ENCODE results near the gene UBC.
"Not testable (repeated sequence)": the region's sequence is repeated elsewhere in the genome, so short reads cannot be mapped to it uniquely, and the experiment has no call there.

Gene UBC

GRCh38 chr12:124884587-124885438 is 29.6 kb downstream of the UBC start:
- no peak for DNase-seq (ENCODE audit: low read depth in 1 of 2, low spot score in 1 of 2)

GRCh38 chr12:124883263-124884130 is 31.0 kb downstream of the UBC start:
- no peak for DNase-seq (ENCODE audit: low read depth in 1 of 2, low spot score in 1 of 2)

- no peak for DNase-seq (ENCODE audit: low read depth in 1 of 2, low spot score in 1 of 2)
These were observed 33.3 kb downstream of the UBC start for GRCh38 chr12:124881123-124881522.

GRCh38 chr12:124880335-124880734 is 34.1 kb downstream of the UBC start:
- not testable (repeated sequence) for DNase-seq (ENCODE audit: low read depth in 1 of 2, low spot score in 1 of 2)

GRCh38 chr12:124878795-124879516 is 35.5 kb downstream of the UBC start:
- DNase-seq (ENCODE audit: low read depth in 1 of 2, low spot score in 1 of 2): no peak

- no peak for DNase-seq (ENCODE audit: low read depth in 1 of 2, low spot score in 1 of 2)
These were observed 37.0 kb downstream of the UBC start for GRCh38 chr12:124877423-124877822.

GRCh38 chr12:124876171-124876570 is 38.3 kb downstream of the UBC start:
- DNase-seq (ENCODE audit: low read depth in 1 of 2, low spot score in 1 of 2): no peak

GRCh38 chr12:124875803-124876132 is 38.7 kb downstream of the UBC start:
- DNase-seq (ENCODE audit: low read depth in 1 of 2, low spot score in 1 of 2): no peak

GRCh38 chr12:124874988-124875802 is 39.3 kb downstream of the UBC start:
- no peak for DNase-seq (ENCODE audit: low read depth in 1 of 2, low spot score in 1 of 2)

- DNase-seq (ENCODE audit: low read depth in 1 of 2, low spot score in 1 of 2): no peak
These were observed 40.3 kb downstream of the UBC start for GRCh38 chr12:124874188-124874587.

GRCh38 chr12:124872068-124872719 is 42.3 kb downstream of the UBC start:
- no peak for DNase-seq (ENCODE audit: low read depth in 1 of 2, low spot score in 1 of 2)

GRCh38 chr12:124871297-124871696 is 43.2 kb downstream of the UBC start:
- no peak for DNase-seq (ENCODE audit: low read depth in 1 of 2, low spot score in 1 of 2)

GRCh38 chr12:124870515-124870914 is 43.9 kb downstream of the UBC start:
- no peak for DNase-seq (ENCODE audit: low read depth in 1 of 2, low spot score in 1 of 2)

GRCh38 chr12:124869059-124869665 is 45.3 kb downstream of the UBC start:
- no peak for DNase-seq (ENCODE audit: low read depth in 1 of 2, low spot score in 1 of 2)

- DNase-seq (ENCODE audit: low read depth in 1 of 2, low spot score in 1 of 2): no peak
These were observed 46.0 kb downstream of the UBC start for GRCh38 chr12:124868252-124869058.

- no peak for DNase-seq (ENCODE audit: low read depth in 1 of 2, low spot score in 1 of 2)
These were observed 47.0 kb downstream of the UBC start for GRCh38 chr12:124867401-124867930.

- no peak for DNase-seq (ENCODE audit: low read depth in 1 of 2, low spot score in 1 of 2)
These were observed 47.5 kb downstream of the UBC start for GRCh38 chr12:124866883-124867400.

GRCh38 chr12:124866195-124866882 is 48.1 kb downstream of the UBC start:
- no peak for DNase-seq (ENCODE audit: low read depth in 1 of 2, low spot score in 1 of 2)
